ENCODE data around the gene DNMT1.

DNA sequence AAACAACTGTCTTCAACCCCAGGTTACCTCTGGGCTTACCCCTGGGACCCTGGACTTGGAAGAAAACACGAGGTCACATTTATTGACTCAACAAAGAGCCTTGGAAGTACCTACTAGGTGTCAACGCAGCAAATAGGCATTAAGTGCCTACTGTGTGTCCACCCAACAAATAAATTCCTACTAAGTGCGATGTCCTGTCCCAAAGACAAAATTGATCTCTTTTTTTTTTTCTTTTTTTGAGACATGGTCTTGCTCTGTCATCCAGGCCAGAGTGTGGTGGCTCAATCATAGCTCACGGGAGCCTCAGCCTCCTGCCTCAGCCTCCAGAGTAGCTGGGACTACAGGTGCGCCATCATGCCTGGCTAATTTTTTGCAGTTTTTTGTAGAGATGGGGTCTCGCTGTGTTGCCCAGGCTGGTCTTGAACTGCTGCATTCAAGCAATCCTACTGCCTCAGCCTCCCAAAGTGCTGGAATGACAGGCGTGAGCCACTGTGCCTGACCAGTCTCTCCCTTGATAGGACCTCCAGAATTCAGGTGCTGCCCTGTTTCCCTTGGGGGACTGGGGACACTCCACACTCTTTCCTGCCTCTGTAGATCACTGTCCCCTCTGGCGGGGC is 37.0 kb upstream of the DNMT1 start:
- TF ChIP-seq CTCF (IDR thresholded peaks at IDR 0.05) (no peak), POLR2AphosphoS5 (IDR thresholded peaks at IDR 0.05; ENCODE audit: low read depth, low read length) (no peak), TCF12 (IDR thresholded peaks at IDR 0.05) (no peak), RXRA (IDR thresholded peaks at IDR 0.05; ENCODE audit: borderline replicate concordance, low read depth) (no peak), RAD21 (IDR thresholded peaks at IDR 0.05; ENCODE audit: low read length) (no peak), FOXM1 (IDR thresholded peaks at IDR 0.05; ENCODE audit: low read depth) (no peak), RFX5 (IDR thresholded peaks at IDR 0.05; ENCODE audit: low read length) (no peak), TAF1 (IDR thresholded peaks at IDR 0.05; ENCODE audit: borderline replicate concordance, low read depth, low read length) (no peak), EP300 (IDR thresholded peaks at IDR 0.05; ENCODE audit: borderline replicate concordance in 1 of 2, low read depth in 1 of 2, low read length in 1 of 2) (no peak), SIN3A (IDR thresholded peaks at IDR 0.05; ENCODE audit: borderline replicate concordance, low read depth, low read length) (no peak), SMC3 (IDR thresholded peaks at IDR 0.05; ENCODE audit: low read depth, low read length) (no peak)
- TF ChIP-seq, protein P1, sequence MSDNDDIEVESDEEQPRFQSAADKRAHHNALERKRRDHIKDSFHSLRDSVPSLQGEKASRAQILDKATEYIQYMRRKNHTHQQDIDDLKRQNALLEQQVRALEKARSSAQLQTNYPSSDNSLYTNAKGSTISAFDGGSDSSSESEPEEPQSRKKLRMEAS (IDR thresholded peaks at IDR 0.05; ENCODE audit: low read depth): no peak
- TF ChIP-seq, protein P2, sequence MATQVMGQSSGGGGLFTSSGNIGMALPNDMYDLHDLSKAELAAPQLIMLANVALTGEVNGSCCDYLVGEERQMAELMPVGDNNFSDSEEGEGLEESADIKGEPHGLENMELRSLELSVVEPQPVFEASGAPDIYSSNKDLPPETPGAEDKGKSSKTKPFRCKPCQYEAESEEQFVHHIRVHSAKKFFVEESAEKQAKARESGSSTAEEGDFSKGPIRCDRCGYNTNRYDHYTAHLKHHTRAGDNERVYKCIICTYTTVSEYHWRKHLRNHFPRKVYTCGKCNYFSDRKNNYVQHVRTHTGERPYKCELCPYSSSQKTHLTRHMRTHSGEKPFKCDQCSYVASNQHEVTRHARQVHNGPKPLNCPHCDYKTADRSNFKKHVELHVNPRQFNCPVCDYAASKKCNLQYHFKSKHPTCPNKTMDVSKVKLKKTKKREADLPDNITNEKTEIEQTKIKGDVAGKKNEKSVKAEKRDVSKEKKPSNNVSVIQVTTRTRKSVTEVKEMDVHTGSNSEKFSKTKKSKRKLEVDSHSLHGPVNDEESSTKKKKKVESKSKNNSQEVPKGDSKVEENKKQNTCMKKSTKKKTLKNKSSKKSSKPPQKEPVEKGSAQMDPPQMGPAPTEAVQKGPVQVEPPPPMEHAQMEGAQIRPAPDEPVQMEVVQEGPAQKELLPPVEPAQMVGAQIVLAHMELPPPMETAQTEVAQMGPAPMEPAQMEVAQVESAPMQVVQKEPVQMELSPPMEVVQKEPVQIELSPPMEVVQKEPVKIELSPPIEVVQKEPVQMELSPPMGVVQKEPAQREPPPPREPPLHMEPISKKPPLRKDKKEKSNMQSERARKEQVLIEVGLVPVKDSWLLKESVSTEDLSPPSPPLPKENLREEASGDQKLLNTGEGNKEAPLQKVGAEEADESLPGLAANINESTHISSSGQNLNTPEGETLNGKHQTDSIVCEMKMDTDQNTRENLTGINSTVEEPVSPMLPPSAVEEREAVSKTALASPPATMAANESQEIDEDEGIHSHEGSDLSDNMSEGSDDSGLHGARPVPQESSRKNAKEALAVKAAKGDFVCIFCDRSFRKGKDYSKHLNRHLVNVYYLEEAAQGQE (IDR thresholded peaks at IDR 0.05; ENCODE audit: low read depth, low read length): no peak

Data from SK-N-SH (cell line).